ENCODE measurements around the gene CYTL1.
"Not testable (repeated sequence)": the region's sequence is repeated elsewhere in the genome, so short reads cannot be mapped to it uniquely, and the experiment has no call there.

CYTL1 gene

GRCh38 chr4:5033281-5033841 lies 14.1 kb upstream of the CYTL1 start:
- DNase-seq, result no peak

DNA sequence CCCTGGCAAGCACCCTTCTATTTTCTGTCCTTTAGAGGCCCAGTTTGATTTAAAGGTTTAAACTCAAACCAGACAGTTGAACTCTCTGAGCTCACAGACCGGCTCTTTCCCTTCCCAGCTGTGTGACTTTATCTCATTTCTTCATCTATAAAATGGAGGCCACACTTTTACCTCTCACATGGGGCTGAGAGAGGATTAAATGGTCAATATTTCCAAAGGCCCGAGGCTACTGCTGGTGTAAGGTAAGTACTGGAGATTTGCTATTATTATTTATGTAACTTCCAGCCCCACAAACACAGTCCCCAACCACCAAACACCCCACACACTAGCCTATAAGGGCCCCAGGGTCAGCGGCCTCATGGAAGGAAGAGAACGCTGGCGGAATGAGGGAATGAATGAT lies 13.6 kb upstream of the CYTL1 start:
- DNase-seq, result no peak

- DNase-seq, result no peak
Measured at GRCh38 chr4:5030927-5031326, 11.7 kb upstream of the CYTL1 start.

GRCh38 chr4:5030221-5030620 lies 11.0 kb upstream of the CYTL1 start:
- no peak for DNase-seq

DNA sequence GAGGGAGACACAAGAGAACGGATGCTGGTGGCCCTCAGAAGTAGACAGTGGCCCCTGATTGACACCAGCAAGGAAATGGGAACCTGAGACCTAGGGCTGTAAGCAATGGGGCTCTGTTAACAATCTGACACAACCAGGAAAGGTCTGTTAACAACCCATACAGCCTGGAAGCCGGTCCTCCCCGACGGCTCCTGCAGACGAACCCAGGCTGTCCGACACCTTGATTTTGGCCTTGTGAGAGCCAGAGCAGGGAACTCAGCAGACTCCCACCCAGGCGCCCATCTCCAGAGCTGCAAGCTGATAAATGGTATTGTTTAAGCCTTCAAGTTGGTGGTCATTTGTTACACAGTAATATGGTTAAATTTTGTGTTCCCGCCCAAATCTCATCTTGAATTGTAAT lies 10.2 kb upstream of the CYTL1 start:
- DNase-seq, result no peak

DNA sequence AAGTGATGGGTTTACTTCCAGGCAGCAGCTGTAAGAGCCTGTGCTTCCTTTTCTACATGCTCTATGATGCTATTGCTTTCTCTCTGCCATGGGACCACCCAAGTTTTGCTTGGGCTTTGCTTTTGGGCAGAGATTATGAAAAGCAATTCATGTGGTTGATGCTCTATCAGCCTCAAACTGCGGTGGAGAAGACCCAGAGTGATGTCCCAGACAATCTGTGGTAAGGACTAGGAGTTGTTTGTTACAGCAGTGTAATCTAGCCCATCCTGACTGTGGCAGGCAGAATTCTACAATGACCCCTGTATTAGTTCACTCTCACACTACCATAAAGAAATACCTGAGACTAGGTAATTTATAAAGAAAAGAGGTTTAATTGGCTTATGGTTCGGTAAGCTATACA lies 9.2 kb upstream of the CYTL1 start:
- no peak for DNase-seq

DNA sequence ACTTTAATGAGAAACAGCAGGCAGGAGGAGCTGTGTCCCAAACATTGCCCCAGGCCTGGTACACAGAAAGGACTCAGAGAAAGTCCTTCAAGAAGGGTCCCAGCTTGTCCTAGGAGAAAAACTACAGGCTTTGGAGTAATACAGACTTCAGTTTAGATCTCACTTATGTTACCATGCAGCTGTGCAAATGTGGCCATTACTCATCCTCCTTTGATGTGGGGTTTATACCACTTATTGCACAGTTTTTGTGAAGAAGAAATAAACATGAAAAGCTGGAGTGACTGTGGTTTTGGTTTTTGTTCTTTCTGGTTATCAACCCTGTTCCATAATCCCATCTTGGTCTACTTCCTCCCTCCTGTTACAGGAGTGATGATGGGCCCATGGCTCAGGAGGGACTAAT lies 8.1 kb upstream of the CYTL1 start:
- DNase-seq, result no peak

GRCh38 chr4:5026371-5026770 lies 7.1 kb upstream of the CYTL1 start:
- no peak for DNase-seq

- no peak for DNase-seq
Measured at GRCh38 chr4:5024673-5025072, 5.4 kb upstream of the CYTL1 start.

GRCh38 chr4:5021546-5021945 lies 2.3 kb upstream of the CYTL1 start:
- DNase-seq, result no peak

- no peak for DNase-seq
Measured at GRCh38 chr4:5020341-5020740, 1.1 kb upstream of the CYTL1 start.

GRCh38 chr4:5019796-5020195 lies 538 bp upstream of the CYTL1 start:
- no peak for DNase-seq

- no peak for DNase-seq
Measured at GRCh38 chr4:5018603-5019002, 655 bp downstream of the CYTL1 start.

DNA sequence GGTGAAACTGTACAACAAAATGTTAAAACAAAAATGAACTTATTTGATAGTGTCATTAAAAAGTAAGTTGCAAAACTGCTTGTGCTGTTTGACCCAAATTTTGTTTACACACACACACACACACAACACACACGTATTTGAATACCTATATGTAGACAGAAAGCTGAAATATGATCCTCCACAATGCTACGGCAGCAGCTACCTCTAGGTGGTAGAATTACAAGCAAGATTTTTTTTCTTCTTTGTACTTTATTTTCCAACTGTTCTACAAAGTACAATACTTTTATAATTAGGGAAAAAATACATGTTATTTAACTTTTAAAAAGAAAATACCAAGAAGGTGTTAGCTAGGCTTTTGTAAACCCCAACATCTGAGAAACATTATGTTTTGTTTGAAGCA lies 1.2 kb downstream of the CYTL1 start:
- no peak for DNase-seq

- DNase-seq, result no peak
Measured at GRCh38 chr4:5014007-5014682, 5.1 kb downstream of the CYTL1 start.

GRCh38 chr4:5012958-5013357 lies 6.3 kb downstream of the CYTL1 start:
- no peak for DNase-seq

GRCh38 chr4:5012244-5012898 lies 6.9 kb downstream of the CYTL1 start:
- DNase-seq, result no peak

DNA sequence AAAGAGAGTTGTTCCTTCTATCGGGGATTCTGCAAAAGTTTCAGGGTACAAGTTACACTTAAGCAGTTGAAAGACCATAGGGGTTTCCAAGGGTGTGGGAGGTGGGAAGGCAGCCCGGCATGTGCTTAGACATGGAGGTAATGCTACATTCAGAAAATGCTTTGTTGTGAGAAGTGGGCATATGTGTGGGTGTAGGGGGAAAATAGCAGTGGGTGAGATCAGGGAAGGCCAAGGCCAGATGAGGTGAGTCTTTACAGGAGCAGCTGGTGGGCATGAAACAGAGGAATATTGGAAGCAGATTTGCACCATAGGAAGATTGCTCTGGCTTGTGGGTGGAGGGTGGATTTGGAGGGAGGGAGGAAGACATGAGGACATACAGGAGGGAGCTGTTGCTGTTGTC lies 8.3 kb downstream of the CYTL1 start:
- DNase-seq, result no peak

- DNase-seq, result no peak
Measured at GRCh38 chr4:5009796-5010195, 9.5 kb downstream of the CYTL1 start.

GRCh38 chr4:5006932-5007331 lies 12.3 kb downstream of the CYTL1 start:
- DNase-seq, result not testable (repeated sequence)

- no peak for DNase-seq
Measured at GRCh38 chr4:5004496-5004895, 14.8 kb downstream of the CYTL1 start.

DNA sequence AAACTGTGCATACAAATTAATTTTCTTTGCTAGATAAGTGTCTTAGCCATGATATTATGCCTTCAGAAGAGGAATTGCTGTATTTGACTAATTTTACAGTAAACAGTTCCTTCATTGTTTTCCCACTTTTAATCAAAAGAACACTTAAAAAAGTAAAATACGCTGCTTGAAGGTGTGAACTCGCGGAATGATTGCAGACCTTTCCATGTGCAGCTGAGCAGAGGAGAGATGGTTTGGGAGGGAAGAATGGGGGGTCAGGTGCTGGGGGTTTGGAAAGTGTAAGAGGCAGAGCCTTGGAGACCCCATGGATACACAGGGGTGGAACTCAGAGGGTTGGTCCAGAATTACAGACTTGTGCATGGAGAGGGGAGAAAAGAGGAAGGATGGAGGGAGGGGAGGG lies 15.3 kb downstream of the CYTL1 start:
- DNase-seq, result no peak

DNA sequence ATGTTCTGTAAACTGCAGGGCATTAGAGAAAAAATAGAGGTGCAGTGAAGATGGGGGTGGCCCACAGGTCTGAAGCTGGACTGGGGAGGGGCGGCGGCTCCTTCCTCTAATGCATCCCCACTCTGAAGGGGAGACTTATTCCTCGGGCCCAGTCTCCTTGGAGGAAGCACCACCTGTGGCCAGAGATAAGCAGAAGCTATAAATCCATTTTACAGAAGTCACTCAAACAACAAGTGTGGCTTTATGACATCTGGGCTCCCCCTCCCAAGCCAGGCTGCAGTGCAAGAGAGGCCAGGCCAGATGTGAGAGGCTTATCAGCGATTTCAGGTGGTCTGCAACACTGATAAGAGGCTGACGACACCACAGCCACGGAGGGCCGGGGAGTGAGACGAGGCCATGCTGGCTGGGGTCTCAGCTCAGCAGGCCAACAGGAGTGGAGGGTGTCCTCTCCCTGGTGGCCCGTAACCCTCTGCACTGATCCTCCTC lies 15.8 kb downstream of the CYTL1 start:
- no peak for DNase-seq

DNA sequence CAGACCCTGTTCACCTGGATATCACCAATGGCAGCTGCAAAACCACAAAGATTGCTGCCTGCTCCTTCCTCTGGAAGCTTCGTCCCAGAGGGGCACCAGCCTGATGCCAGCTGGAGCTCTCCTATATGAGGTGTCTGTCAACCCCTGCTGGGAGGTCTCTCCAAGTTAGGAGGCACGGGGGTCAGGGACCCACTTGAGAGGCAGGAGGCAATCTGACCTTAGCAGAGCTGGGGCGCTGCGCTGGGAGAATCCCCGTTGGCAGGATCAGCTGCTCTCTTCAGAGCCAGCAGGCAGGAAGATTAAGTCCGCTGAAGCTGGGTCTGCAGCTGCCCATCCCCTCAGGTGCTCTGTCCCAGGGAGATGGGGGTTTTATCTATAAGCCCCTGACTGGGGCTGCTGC lies 17.6 kb downstream of the CYTL1 start:
- not testable (repeated sequence) for DNase-seq

DNA sequence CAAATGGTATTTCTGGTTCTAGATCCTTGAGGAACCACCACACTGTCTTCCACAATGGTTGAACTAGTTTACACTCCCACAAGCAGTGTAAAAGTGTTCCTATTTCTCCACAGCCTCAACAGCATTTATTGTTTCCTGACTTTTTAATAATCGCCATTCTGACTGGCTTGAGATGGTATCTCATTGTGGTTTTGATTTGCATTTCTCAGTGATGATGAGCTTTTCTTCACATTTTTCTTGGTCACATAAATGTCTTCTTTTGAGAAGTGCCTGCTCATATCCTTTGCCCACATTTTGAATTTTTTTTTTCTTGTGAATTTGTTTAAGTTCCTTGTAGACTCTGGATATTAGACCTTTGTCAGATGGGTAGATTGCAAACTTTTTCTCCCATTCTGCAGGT lies 22.3 kb downstream of the CYTL1 start:
- not testable (repeated sequence) for DNase-seq

Data from stimulated activated naive CD4-positive, alpha-beta T cell treated with Interleukin-2 at 50 U/mL for 16 hours (primary cell).